Nephron (organoid): ENCODE data around the gene FGF18.

Source experiments
- H3K27ac Mint-ChIP-seq, 3 experiments: 2 replicates each; pipeline ENCODE4 v1.8.0; 2020; ENCODE audit warnings: mixed read lengths in 3 of 3, mild to moderate bottlenecking in 2 of 3, moderate library complexity in 1 of 3
- H3K27me3 Mint-ChIP-seq: 2 replicates; pipeline ENCODE4 v1.8.0; 2021; ENCODE audit warnings: low read depth, mild to moderate bottlenecking, moderate library complexity, mixed read lengths
- H3K36me3 Mint-ChIP-seq: 2 replicates; pipeline ENCODE4 v1.8.0; 2020; ENCODE audit warnings: low read depth, mixed read lengths
- H3K4me1 Mint-ChIP-seq: 2 replicates; pipeline ENCODE4 v1.8.0; 2020; ENCODE audit warnings: mixed read lengths
- H3K4me3 Mint-ChIP-seq, 3 experiments: 2 replicates each; pipeline ENCODE4 v1.8.0; 2020; ENCODE audit warnings: mild to moderate bottlenecking in 3 of 3, mixed read lengths in 3 of 3, moderate library complexity in 2 of 3
- H3K9me3 Mint-ChIP-seq: 2 replicates; pipeline ENCODE4 v1.8.0; 2020; ENCODE audit warnings: mixed read lengths
- TF ChIP-seq, protein P1 (sequence below), 3 experiments: fragments of 200-600 bp; sonication (generic); IDR thresholded peaks; one replicate each; pipeline ENCODE4 v1.5.0; 2021; ENCODE audit warnings: antibody characterized with exemption in 3 of 3; ENCODE audit not compliant: unreplicated experiment in 3 of 3

FGF18 gene

GRCh38 chr5:171478946-171479775 lies 59.7 kb downstream of the FGF18 start:
- TF ChIP-seq, protein P1, sequence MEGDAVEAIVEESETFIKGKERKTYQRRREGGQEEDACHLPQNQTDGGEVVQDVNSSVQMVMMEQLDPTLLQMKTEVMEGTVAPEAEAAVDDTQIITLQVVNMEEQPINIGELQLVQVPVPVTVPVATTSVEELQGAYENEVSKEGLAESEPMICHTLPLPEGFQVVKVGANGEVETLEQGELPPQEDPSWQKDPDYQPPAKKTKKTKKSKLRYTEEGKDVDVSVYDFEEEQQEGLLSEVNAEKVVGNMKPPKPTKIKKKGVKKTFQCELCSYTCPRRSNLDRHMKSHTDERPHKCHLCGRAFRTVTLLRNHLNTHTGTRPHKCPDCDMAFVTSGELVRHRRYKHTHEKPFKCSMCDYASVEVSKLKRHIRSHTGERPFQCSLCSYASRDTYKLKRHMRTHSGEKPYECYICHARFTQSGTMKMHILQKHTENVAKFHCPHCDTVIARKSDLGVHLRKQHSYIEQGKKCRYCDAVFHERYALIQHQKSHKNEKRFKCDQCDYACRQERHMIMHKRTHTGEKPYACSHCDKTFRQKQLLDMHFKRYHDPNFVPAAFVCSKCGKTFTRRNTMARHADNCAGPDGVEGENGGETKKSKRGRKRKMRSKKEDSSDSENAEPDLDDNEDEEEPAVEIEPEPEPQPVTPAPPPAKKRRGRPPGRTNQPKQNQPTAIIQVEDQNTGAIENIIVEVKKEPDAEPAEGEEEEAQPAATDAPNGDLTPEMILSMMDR (IDR thresholded peaks at IDR 0.05; ENCODE audit: unreplicated experiment in 3 of 3): no peak
- Mint-ChIP-seq H3K4me3 (no peak overlapping the region), H3K9me3 (no peaks in the 10 kb centered on the region), H3K4me1 (peaks cover 38% of the 10 kb centered on the region), H3K36me3 (peaks cover 3% of the 10 kb centered on the region), H3K27ac (peak overlapping the region in 1 of 3 experiments; percentile 87), H3K27me3 (peaks cover 8% of the 10 kb centered on the region)

DNA sequence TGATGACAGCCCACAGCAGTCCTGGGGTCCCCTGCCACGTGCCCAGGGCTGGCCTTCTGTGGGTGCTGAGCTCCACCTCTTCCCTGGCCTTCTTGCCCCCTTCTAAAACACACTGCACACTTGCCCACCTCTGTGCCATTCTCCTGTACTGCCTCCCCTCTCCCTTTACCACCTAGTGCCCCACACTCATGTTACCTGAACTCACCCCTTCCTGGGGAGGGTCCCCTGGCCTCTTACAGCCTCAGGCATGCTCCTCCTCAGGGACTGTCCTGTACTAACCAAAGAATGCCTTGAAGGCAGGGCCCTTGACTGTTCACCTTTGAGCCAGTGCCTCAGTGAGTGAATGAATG lies 60.3 kb downstream of the FGF18 start:
- no peak overlapping the region for H3K4me3 Mint-ChIP-seq
- TF ChIP-seq, protein P1 (IDR thresholded peaks at IDR 0.05; ENCODE audit: unreplicated experiment in 3 of 3): no peak
- H3K9me3 Mint-ChIP-seq: no peaks in the 10 kb centered on the region
- H3K27ac Mint-ChIP-seq: peak overlapping the region in 2 of 3 experiments; percentile 19 to 87
- H3K36me3 Mint-ChIP-seq: peaks cover 2% of the 10 kb centered on the region
- peaks cover 41% of the 10 kb centered on the region for H3K4me1 Mint-ChIP-seq
- peaks cover 8% of the 10 kb centered on the region for H3K27me3 Mint-ChIP-seq

DNA sequence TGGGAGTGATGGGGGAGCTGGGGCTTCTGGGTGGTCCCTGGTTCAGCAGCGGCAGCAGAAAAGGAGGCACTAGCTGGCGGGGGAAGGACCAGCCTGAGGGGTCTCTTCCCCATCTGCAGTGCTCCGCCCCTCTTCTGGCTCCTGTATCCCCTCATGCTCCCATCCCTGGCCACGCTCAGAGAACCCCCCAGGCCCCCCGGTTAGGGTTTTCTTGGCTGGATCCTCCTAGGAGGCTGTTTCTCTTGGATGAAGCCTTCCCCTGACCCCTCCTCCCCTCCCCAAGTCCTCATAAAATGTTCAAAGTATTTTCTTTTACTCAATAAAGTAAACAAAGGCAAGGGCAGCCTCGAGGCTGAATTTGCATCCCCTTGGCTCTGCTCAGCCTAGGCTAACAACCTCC lies 60.8 kb downstream of the FGF18 start:
- H3K4me1 Mint-ChIP-seq: peaks cover 41% of the 10 kb centered on the region
- H3K27ac Mint-ChIP-seq: peak overlapping the region in 2 of 3 experiments; percentile 54 to 87
- H3K36me3 Mint-ChIP-seq: no peaks in the 10 kb centered on the region
- no peaks in the 10 kb centered on the region for H3K9me3 Mint-ChIP-seq
- TF ChIP-seq, protein P1 (IDR thresholded peaks at IDR 0.05; ENCODE audit: unreplicated experiment in 3 of 3): no peak
- H3K4me3 Mint-ChIP-seq: no peak overlapping the region
- peaks cover 8% of the 10 kb centered on the region for H3K27me3 Mint-ChIP-seq

DNA sequence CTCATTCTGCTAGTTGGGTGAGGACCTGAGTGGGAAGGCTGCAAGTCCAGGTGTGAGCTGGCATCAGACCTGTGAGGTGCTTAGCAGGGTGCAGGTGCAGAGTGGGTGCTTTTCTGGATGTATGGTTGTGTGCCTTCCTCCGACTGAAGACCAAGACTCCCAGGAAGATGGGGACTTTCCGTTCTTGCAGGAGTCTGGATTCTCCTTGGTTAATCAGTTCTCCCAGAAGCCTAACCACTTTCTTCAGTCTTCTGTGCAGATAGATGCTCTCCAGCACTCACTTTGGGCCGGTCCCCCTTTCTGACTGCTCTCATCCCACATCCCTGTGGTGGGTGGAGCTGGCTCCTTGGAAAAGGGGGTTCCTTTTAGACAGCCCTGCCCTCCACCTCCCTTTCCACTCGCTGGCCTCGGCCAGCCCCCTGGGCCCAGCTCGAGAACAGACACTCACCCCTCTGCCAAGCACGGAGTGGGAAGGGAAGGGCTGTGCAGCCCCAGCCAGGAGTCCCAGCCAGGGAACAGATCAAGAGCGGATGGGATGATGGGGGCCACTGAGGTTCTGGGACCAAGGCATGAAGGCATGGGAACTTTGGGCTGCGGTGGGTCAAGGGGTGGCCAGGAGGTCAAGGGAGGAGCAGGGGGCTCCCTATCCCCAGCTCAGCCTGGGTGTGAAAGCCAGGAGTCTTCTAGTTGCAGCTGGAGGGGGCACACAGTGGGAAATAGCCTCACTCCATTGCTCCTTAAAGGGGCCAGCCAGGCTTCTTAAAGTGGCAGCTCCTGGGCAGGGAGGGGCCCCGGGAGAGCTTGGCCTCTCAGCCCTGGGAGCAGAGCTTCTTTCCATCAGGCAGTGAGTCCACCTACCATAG lies 62.4 kb downstream of the FGF18 start:
- Mint-ChIP-seq H3K4me1 (peaks cover 41% of the 10 kb centered on the region), H3K9me3 (no peaks in the 10 kb centered on the region), H3K36me3 (no peaks in the 10 kb centered on the region), H3K27ac (peak overlapping the region in 2 of 3 experiments; percentile 73 to 75), H3K27me3 (peaks cover 10% of the 10 kb centered on the region), H3K4me3 (no peak overlapping the region)
- TF ChIP-seq, protein P1 (IDR thresholded peaks at IDR 0.05; ENCODE audit: unreplicated experiment in 3 of 3): no peak

DNA sequence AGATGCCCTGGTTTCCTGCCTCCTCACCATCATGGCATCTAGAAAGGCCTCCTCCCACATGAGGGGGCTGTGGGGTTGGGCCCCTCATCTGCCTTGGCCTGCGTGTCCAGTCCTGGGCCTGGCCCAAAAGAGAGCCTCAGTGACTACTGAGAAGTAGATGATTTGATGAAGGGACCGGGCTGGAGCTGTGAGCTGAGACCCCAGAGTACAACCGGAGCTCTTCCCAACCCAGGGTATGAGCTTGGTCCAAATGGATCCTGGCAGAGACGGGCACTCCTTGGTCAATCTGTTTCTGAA lies 62.9 kb downstream of the FGF18 start:
- TF ChIP-seq, protein P1 (IDR thresholded peaks at IDR 0.05; ENCODE audit: unreplicated experiment in 3 of 3): no peak
- H3K4me1 Mint-ChIP-seq: peaks cover 41% of the 10 kb centered on the region
- H3K4me3 Mint-ChIP-seq: no peak overlapping the region
- H3K36me3 Mint-ChIP-seq: no peaks in the 10 kb centered on the region
- no peaks in the 10 kb centered on the region for H3K9me3 Mint-ChIP-seq
- H3K27ac Mint-ChIP-seq: peak overlapping the region in 2 of 3 experiments; percentile 65 to 73
- H3K27me3 Mint-ChIP-seq: peaks cover 12% of the 10 kb centered on the region
